Small intestine (tissue), 7 donors: ENCODE results near the gene FBXW11. TPM values are rescaled to one million over a fixed set of nuclear protein-coding genes. Genes with fewer than 3 reads are reported as not detected.
"Not testable (repeated sequence)": the region's sequence is repeated elsewhere in the genome, so short reads cannot be mapped to it uniquely, and the experiment has no call there.

Experiments
- DNase-seq, 2 donors: peaks; one replicate each; pipeline versions ENCODE4 v3.0.0 to v3.0.0-alpha.2; 2013
- FAIRE-seq: peaks from 2 replicates; lab custom pipeline; 2012; peaks lifted over from hg19 to GRCh38; lab: Jason Lieb, UNC
- H3K27ac ChIP-seq, 3 donors: one replicate each; pipeline ENCODE4 v1.5.1; 2013; ENCODE audit warnings: low read length in 2 of 3, mild to moderate bottlenecking in 2 of 3, control low read depth in 1 of 3, inconsistent platforms in 1 of 3, low read depth in 1 of 3, moderate library complexity in 1 of 3
- H3K27me3 ChIP-seq, 3 donors: one replicate each; pipeline ENCODE4 v1.6.1; 2013; ENCODE audit warnings: low read length in 3 of 3, inconsistent platforms in 1 of 3; ENCODE audit not compliant: control insufficient read depth in 3 of 3, insufficient read depth in 3 of 3
- H3K36me3 ChIP-seq, 3 donors: one replicate each; pipeline ENCODE4 v1.6.1; 2013; ENCODE audit warnings: low read length in 3 of 3, inconsistent platforms in 1 of 3, low read depth in 1 of 3, mild to moderate bottlenecking in 1 of 3, moderate library complexity in 1 of 3; ENCODE audit not compliant: control insufficient read depth in 3 of 3, insufficient read depth in 2 of 3
- H3K4me1 ChIP-seq, 3 donors: one replicate each; pipeline ENCODE4 v1.6.1; 2013; ENCODE audit warnings: low read length in 2 of 3, inconsistent platforms in 1 of 3, low read depth in 1 of 3, mild to moderate bottlenecking in 1 of 3, moderate library complexity in 1 of 3; ENCODE audit not compliant: control insufficient read depth in 3 of 3, insufficient read depth in 2 of 3
- H3K4me3 ChIP-seq, 3 donors: one replicate each; pipeline ENCODE4 v1.5.1; 2013; ENCODE audit warnings: low read length in 3 of 3, control low read depth in 1 of 3, inconsistent platforms in 1 of 3, low read depth in 1 of 3, mild to moderate bottlenecking in 1 of 3, moderate library complexity in 1 of 3
- H3K9me3 ChIP-seq, 2 donors: one replicate each; pipeline ENCODE4 v1.6.1; 2013; ENCODE audit warnings: low read depth in 1 of 2, low read length in 1 of 2; ENCODE audit not compliant: control insufficient read depth in 2 of 2, insufficient read depth in 1 of 2
- WGBS, 3 donors: extraction: QIAGEN DNeasy Blood & Tissue Kit; methylation state at CpG; one replicate each; pipeline ENCODE4 v1.1.7; 2013; 5-methylcytosine and 5-hydroxymethylcytosine counted together
- polyA plus RNA-seq, 4 donors: library from polyadenylated mRNA; stranded (reverse) in 3 of 4; unstranded in 1 of 4; fragments of 200-250 nt in 3 of 4; fragments of 120-200 nt in 1 of 4; gene quantifications; one replicate each; pipeline versions ENCODE4 v1.2.1 to v1.2.3, GENCODE V29; 2013
- donor health status: healthy with polysubstance abuse.
- donor health status: control.
- donor health status: control.
- donor health status: Bipolar disorder and iron deficiency.
- donor health status: healthy.

The FBXW11 gene
- polyA plus RNA-seq, 4 donors, result 12.2 to 37.1 (median 15.8) TPM

DNA sequence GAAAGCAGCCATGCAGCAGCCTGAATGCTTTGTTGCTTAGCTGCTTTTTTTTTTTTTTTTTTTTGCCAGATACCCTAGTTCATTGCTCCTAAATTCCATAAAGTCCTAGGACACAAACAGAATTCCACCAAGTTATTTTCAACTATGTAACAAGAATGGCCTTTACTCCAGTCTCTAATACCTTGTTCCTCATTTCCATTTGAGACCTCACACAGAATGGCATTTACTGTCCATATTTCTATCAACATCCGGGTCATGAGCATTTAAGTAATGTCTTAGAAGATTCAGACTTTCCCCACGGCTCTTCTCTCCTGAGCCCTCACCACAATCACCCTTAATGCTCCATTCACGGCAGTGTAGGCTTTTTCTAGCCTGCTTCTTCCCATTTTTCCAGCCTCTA, 31.7 kb upstream of the FBXW11 start:
- no peak overlapping the region for H3K27ac ChIP-seq
- H3K4me3 ChIP-seq, result no peak overlapping the region
- 74 to 88% (median 81%) methylated on average over 3 of the region's 3 CpGs for WGBS, 3 donors
- no peaks in the 10 kb centered on the region for H3K4me1 ChIP-seq
- no peak for FAIRE-seq
- H3K36me3 ChIP-seq, result no peaks in the 10 kb centered on the region
- no peaks in the 10 kb centered on the region for H3K27me3 ChIP-seq
- DNase-seq, result no peak
- no peaks in the 10 kb centered on the region for H3K9me3 ChIP-seq

DNA sequence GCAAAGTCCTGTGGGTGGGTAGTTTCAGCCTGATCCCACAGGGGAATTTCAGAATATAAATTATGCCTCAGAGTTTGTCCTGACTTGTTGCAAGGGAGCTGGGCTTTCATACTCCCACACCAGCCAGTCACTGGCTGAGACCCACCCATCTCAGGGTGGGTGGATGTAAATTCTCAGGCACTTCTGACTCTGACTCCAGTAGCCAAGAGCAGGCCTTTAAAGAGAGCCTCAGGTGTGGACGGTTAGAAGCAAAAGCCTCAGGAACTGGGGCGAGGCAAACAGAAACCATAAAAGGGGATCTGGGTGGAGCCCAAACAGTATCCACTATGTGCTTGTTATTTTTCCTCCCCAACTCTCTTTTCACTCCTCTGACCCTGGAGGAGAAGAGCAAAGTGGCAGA, 28.6 kb upstream of the FBXW11 start:
- peaks cover 0 to 5% of the 10 kb centered on the region in 2 donors for H3K9me3 ChIP-seq
- H3K4me3 ChIP-seq, result no peak overlapping the region
- no peak for DNase-seq
- WGBS, 3 donors, result 8 to 33% (median 13%) methylated on average over 2 of the region's 2 CpGs
- H3K27ac ChIP-seq, result no peak overlapping the region
- H3K4me1 ChIP-seq, result no peaks in the 10 kb centered on the region
- no peaks in the 10 kb centered on the region for H3K27me3 ChIP-seq
- FAIRE-seq, result no peak
- H3K36me3 ChIP-seq, result no peaks in the 10 kb centered on the region

DNA sequence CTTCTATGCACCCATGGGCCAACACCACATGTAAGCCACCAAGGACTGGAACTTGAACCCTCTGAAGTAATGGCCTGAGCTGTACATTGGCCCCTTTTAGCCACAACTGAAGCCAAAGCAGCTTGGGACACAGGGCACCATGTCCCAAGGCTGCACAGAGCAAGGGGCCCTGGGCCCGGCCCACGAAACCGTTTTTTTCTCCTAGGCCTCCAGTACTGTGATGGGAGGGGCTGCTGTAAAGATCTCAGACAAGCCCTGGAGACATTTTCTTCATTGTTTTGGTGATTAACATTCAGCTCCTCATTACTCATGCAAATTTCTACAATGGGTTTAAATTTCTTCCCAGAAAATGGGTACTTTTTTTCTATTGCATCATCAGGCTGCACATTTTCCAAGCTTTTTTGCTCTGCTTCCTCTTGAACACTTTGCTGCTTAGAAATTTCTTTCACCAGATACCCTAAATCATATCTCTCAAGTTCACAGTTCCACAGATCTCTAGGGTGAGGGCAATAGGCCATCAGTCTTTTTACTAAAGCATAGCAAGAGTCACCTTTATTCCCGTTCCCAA, 25.5 kb upstream of the FBXW11 start:
- Histone ChIP-seq H3K27me3 (no peaks in the 10 kb centered on the region), H3K4me3 (no peak overlapping the region), H3K27ac (no peak overlapping the region), H3K4me1 (no peaks in the 10 kb centered on the region), H3K9me3 (peaks cover 0 to 5% of the 10 kb centered on the region in 2 donors), H3K36me3 (no peaks in the 10 kb centered on the region)
- DNase-seq (no peak), FAIRE-seq (no peak)
- WGBS, 3 donors, result 90 to 98% (median 94%) methylated on average over 4 of the region's 4 CpGs

DNA sequence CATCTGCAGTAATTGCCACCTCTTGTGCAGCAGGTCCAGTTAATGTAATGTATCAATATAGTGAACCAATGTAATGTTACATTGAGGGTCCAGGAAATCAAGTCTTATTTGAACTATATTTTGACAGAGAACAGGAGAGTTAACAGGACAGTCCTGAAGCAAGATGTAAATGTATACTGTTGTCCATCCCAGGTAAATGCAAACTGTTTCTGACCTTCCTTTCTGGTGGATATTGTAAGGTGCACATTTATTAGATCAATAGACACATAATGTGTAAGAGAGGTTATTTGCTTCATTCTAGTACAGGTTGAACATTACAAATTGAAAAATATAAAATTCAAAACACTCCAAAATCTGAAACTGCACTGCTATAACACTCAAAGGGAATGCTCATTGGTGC, 23.4 kb upstream of the FBXW11 start:
- no peak for DNase-seq
- FAIRE-seq, result no peak
- no peaks in the 10 kb centered on the region for H3K36me3 ChIP-seq
- H3K9me3 ChIP-seq, result peaks cover 0 to 5% of the 10 kb centered on the region in 2 donors
- H3K4me3 ChIP-seq, result no peak overlapping the region
- no peak overlapping the region for H3K27ac ChIP-seq
- no peaks in the 10 kb centered on the region for H3K4me1 ChIP-seq
- H3K27me3 ChIP-seq, result no peaks in the 10 kb centered on the region

DNA sequence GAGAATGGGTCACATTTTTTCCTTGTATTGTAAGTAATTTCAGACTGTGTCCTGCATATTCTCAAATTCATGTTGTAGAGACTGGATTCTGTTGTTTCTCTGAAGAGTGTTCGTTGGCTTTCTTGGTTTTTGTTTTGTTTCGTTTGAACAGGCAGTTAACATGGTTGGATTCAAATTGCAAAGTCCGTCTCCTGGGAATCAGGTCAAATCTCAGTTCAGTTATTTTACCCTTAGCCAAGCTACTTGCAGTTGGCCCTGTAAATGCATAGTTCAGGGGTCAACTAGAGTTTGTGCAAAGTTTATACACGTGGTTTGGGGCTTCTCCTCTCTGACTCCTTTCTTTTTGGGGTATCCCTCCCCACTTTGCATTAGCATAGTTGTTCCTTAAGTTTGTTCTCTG, 21.7 kb upstream of the FBXW11 start:
- no peak for FAIRE-seq
- Histone ChIP-seq H3K27ac (no peak overlapping the region), H3K36me3 (no peaks in the 10 kb centered on the region), H3K4me1 (no peaks in the 10 kb centered on the region), H3K4me3 (no peak overlapping the region), H3K9me3 (peaks cover 0 to 5% of the 10 kb centered on the region in 2 donors), H3K27me3 (no peaks in the 10 kb centered on the region)
- WGBS, 3 donors, result 28 to 55% (median 40%) methylated on average over 4 of the region's 4 CpGs
- DNase-seq, result peak; percentile 9 to 18

DNA sequence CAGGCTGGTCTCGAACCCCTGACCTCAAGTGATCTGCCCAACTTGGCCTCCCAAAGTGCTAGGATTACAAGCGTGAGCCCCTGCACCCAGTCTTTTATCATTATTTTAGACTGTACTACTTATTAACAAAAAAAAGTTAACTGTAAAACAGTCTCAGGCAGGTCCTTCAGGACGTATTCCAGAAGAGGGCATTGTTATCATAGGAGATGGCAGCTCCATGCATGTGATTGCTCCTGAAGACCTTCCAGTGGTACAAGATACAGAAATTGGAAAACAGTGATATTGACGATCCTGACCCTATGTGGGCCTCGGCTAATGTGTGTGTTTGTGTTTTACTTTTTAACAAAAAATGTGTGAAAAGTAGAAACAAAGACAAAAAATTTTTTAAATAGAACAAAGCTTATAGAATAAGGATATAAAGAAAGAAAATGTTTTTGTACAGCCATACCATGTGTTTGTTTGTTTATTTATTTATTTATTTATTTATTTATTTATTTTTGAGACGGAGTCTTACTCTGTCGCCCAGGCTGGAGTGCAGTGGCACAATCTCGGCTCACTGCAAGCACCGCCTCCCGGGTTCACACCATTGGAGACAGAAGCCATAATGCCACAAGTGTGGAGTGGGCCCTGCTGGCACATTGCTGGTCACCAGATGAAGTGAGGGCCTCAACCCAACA, 13.8 kb upstream of the FBXW11 start:
- H3K4me3 ChIP-seq, FAIRE-seq, H3K4me1 ChIP-seq, H3K9me3 ChIP-seq, DNase-seq, H3K36me3 ChIP-seq, H3K27ac ChIP-seq, H3K27me3 ChIP-seq: not testable (repeated sequence)
- whole genome bisulfite sequencing, 3 donors, result 80 to 85% (median 84%) methylated on average over 10 of the region's 10 CpGs

DNA sequence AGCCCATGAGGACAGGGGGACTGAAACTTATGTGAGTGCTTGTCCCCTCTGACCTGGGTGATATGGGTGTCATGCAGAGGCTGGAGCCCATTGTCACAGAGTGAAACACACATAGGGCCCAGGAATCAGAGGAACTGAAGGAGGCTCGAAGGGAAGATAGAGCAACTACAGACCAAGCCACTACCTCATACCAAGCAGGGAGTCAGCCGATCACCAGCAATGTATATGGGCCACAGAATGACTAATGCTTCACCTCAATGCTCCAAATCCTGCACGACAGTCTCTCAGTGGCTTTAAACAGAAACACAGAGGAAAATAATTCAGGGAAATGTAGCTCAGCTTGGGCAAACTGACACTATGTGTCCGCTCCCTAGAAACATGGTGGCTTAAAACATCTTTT, 8.9 kb upstream of the FBXW11 start:
- Histone ChIP-seq H3K27me3 (no peaks in the 10 kb centered on the region), H3K4me1 (no peaks in the 10 kb centered on the region)

DNA sequence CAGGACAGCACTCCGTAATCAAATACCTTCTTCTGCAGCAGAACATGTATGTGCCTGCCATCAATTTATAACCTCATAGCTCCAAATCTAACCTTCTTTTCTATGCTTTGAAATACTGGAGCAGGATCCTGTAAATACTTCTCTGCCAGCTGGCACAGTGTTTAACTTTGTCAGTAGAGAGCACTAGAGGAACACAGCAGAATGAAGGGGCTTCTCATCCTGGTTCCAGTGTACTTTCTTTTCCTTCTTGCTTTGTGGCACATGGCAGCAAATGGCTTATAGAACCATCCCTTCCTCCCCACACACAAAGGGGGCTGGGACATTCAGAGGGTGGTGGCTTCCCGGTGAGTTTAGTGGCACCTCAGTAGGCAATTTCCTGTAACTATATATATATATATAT, 3.8 kb upstream of the FBXW11 start:
- no peak for FAIRE-seq
- H3K36me3 ChIP-seq, result no peaks in the 10 kb centered on the region
- WGBS, 3 donors, result 64 to 83% (median 75%) methylated on average over 2 of the region's 2 CpGs

More for the DNA sequence above, 8.9 kb upstream of the FBXW11 start:
- 85 to 92% (median 86%) methylated on average over 4 of the region's 4 CpGs for WGBS, 3 donors
- Histone ChIP-seq H3K9me3 (no peaks in the 10 kb centered on the region), H3K27ac (no peak overlapping the region), H3K36me3 (no peaks in the 10 kb centered on the region), H3K4me3 (no peak overlapping the region)
- DNase-seq (no peak), FAIRE-seq (no peak)

More for the DNA sequence above, 3.8 kb upstream of the FBXW11 start:
- no peak overlapping the region for H3K4me3 ChIP-seq
- peaks cover 4 to 6% (median 6%) of the 10 kb centered on the region in 3 donors for H3K4me1 ChIP-seq
- DNase-seq, result no peak
- no peaks in the 10 kb centered on the region for H3K9me3 ChIP-seq
- no peak overlapping the region for H3K27ac ChIP-seq
- H3K27me3 ChIP-seq, result no peaks in the 10 kb centered on the region
